GM21786 (cell line): Measurements from ENCODE around the gene CDHR1.
"Not testable (repeated sequence)": the region's sequence is repeated elsewhere in the genome, so short reads cannot be mapped to it uniquely, and the experiment has no call there.

Experiments
- ATAC-seq: cut with Tn5 transposase; IDR thresholded peaks from one replicate; pipeline ENCODE4 v1.9.1; 2021; ENCODE audit not compliant: unreplicated experiment

The CDHR1 gene

DNA sequence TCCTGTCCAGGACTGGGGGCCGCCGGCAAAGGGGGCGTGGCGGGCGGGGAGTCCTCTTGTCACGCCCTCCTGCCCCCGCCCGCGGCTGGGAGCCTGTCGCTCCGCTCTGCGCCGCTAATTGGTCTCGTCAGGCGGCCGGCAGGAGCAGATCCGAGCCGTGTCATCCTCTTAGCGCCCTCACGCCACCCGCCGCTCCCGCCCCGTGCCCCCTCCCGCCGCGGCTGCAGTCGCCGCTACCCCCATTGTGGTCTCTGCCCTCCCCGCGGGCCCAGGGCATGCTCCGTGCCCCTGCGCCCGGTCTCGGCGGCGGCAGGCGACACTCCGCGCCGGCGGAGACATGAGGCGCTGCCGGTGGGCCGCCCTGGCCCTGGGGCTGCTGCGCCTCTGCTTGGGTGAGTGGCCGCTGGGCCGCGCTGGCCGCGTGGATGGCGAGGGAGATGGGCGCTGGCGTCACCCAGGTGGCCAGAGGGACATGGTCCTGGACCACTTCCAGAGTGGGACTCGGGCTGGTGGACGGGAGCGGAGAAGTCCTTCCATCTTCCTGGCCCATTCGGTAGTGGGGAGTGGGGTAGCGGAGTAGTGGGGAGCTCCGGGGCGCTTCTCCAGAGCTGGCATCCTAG is at the start of gene CDHR1:
Gene CDHR1, plus strand, starts transcription at position 114 of the 620 bp plus-strand sequence. Its CDS starts 224 bp downstream, at position 338.
- peak; percentile 75 for ATAC-seq

DNA sequence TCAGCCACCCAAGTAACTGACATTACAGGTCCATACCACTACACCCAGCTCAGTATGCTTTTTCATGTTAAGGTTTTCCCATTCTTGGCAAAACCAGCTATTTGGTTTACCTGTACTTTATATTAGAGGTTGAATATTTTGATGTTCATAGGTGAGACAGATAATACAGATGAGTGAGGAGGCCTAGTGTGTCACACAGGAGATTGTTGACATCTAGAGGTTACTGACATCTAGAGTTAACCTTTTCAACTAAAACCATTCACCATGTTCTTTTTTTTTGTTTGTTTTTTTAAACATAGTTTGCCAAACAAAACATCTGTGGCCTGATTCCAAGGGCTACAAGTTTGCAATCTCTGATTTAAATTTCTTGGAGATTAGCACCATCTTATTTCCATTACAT is 47.0 kb upstream of the CDHR1 start:
- ATAC-seq = no peak

DNA sequence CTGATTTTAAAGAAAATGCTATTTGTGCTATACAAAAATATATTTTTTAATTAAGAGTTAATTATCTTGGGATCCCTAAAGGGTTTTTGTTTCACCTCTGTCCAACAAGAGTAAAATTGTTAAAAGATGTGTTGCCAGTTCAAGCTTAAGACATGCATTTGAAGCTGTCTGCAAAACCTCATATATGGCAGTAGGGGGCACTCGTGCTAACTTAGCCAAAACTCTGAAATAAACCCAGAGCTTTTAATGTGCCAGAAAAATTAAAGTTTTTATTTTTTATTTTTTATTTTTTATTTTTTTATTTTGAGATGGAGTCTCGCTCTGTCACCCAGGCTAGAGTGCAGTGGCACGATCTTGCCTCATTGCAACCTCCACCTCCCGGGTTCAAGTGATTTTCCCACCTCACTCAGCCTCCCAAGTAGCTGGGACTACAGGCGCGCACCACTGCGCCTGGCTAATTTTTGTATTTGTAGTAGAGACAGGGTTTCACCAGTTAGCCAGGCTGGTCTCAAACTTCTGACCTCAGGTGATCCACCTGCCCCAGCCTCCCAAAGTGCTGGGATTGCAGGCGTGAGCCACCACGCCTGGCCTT is 46.2 kb upstream of the CDHR1 start:
- ATAC-seq = peak; percentile 73

DNA sequence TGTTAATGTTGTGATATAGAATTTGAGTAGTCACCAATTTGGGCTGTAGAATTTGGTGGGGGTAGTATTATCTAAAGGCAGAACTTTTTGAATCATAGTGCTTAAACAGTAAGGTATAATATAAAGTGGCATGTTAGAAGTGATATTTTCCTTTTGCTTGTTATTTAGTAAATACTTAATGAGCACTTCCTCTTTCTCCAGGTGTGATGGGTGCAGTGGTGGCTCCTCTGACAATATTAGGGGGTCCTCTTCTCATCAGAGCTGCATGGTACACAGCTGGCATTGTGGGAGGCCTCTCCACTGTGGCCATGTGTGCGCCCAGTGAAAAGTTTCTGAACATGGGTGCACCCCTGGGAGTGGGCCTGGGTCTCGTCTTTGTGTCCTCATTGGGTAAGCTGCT is 44.5 kb upstream of the CDHR1 start:
- no peak for ATAC-seq

DNA sequence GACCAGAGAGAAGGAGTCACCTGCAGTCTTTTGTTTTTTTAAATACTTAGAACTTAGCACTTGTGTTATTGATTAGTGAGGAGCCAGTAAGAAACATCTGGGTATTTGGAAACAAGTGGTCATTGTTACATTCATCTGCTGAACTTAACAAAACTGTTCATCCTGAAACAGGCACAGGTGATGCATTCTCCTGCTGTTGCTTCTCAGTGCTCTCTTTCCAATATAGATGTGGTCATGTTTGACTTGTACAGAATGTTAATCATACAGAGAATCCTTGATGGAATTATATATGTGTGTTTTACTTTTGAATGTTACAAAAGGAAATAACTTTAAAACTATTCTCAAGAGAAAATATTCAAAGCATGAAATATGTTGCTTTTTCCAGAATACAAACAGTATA is 41.6 kb upstream of the CDHR1 start:
- ATAC-seq = no peak

DNA sequence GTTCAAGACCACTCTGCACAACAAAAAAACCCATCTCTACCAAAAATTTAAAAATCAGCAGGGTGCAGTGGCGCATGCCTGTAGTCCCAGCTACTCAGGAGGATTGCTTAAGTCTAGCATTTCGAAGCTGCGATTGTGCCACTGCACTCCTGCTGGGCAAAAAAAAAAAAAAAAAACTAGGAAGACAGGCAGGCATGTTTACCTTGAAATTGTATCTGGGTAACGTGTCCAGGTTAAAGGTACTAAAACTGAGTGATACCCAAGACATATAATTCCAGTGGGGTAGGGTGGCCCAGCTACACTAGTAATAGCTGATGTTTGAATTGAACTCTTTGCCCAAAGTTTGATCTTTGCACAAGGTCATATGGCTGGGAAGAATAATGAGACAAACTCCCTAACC is 38.8 kb upstream of the CDHR1 start:
- no peak for ATAC-seq

DNA sequence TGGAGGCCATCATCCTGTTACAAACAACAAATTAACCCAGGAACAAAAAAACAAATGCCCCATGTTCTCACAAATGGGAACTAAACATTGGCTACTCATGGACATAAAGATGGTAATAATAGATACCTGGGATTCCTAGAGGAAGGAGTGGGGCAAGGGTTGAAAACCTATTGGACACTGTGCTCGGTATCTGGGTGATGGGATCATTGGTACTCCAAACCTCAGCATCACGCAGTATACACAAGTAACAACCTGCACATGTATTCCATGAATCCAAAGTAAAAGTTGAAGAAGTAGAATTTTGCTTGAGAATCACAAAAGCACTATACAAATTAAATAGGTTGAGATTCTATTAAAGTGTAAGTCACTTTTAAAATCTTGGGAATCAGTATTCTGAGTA is 38.3 kb upstream of the CDHR1 start:
- no peak for ATAC-seq

DNA sequence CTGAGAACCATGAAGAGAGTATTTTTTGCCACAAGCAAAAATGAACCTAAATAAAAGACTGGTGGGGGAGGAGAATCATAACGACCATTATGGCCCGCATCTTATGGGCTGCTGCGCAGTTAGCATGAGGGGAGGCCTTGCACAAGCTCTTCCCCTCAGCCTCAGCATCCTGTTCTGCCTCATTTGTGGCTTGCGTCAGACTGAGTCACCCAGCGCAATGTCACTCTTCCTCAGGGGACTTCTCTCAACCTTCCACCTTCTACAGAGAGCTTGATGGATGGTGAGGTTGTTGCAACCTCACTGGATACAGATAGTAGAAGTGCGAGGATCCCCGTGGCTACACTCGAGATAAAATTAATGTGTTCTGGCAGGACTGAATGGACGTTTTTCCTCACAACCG is 37.6 kb upstream of the CDHR1 start:
- peak; percentile 64 for ATAC-seq

DNA sequence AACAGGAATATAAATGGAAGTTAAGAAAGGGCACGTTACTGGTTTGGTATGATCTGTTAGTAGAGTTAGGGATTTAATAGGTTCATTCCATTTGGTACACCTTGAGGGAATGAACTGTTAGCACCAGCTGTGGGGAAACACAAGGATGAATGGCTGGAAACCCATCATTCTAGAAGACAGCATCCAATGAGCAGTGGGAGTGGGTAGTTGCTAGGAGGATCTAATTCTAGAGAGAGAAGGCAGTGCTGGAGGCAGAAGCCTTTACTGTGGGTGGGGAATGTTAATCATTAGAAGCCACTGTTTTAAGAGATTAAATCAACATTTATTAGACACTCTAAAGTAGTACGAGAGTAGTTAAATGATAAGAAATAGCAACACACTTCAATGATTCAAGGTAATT is 36.3 kb upstream of the CDHR1 start:
- no peak for ATAC-seq

DNA sequence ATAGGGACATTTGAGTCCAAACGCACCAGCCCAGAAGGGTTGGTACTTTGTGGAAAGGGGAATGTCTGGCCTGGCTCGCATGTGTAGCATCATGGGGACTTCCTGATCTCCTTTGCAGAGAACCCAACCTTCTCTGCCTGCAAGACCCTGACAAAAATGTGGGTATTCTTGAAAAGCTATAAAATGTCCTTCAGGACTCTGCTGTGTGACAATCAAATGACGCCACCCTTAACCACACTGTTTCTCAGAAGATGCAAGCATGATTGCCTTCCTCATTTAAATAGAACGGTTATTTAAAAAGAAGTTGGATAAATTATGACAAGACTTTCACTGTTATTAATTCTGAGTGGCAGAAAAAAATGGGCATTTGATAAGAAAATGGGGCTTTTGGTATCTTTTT is 35.8 kb upstream of the CDHR1 start:
- ATAC-seq = no peak

DNA sequence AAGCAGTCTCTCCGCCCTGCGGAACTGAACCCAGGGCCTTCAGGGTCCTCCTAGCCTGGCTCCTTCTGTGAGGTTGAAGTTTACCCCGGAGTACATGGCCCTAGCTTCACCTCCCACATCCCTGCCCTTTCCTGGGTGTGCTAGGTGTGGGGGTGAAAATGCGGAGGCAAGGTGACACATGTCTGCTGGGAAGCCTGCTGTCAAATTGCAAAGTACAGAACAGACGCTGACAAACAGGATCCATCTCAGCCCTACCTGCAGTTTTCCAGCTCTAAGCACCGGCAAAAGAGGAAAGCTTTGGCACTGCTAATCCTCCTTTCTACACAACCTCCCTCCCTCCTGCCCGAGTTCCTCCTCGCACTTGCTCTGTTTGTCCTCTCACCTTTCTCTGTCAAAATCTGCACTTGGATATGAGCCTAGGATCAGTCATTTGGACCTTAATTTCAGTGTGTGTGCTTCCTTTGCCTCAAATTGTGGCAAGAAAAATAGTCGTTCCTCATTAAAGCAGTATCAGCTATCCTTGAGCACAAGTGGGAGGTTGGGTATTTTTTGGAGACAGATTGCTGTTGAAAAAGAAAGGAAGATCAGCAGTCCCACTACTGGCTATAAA is 35.2 kb upstream of the CDHR1 start:
- ATAC-seq = no peak

DNA sequence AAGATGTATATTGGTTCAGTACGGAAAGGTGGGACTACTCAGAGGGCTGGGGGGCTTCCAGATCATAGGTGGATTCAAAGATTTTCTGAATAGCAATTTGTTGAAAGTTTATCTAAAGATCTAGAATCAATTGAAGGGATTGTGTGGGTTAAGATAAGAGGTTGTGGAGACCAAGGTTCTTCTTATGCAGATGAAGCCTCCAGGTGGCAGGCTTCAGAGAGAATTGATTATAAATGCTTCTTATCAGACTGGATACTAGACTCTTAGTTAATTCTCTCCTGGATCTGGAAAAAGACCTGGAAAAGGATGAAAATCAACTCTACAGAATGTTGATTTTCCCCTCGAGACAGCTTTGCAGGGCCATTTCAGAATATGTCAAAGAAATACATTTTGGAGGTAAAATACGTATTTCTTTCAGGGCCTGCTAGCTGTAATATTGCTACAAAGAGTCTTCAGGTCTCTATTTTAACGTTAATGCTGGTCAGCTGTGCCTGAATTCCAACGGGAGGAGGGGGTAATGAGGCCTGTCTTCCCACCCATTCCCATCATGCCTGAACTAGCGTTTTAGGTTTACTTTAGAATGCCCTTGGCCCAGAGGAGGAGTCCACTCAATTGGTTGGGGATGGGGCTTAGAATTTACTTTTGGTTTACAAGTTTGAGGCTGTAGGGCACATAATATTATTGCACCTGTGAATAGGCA is 33.5 kb upstream of the CDHR1 start:
- ATAC-seq = no peak

DNA sequence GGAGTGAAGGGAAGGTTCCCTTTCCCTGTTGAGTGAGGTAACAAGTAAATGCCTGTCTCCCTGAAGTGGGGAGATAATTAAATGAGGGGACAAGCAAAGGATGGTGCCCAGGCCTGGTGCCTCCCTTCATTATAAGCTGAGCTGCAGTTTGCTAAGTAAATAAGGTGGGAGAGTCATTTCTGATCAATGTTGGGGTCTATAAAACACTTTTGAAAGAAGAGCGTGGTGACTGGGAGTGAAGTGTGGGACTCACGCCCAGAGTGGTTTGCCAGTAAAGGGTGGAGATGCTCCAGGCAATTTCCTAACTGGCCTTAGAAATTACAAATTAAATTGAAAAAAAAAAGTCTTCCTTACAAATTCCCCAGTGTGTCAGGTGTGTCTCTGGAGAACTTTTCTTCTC is 30.3 kb upstream of the CDHR1 start:
- no peak for ATAC-seq

DNA sequence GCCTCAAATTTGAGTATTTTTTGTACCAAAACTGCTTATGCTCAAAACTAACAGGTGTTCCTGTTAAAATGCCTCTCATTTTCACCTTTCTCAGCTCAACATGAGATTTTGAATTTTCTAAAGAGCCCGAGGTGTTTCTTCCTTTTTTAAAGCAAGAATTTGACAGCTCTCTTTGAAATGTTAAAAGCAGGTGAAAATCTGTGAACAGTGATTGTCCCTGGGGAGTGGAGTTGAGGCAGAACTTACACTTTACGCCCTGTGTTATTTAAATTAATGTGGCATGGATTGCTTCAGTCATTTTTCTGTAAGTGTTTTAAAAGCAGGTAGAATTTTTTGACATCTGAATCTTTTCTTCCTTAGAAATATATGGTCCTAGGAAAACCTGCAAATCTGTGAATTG is 29.9 kb upstream of the CDHR1 start:
- ATAC-seq = no peak

DNA sequence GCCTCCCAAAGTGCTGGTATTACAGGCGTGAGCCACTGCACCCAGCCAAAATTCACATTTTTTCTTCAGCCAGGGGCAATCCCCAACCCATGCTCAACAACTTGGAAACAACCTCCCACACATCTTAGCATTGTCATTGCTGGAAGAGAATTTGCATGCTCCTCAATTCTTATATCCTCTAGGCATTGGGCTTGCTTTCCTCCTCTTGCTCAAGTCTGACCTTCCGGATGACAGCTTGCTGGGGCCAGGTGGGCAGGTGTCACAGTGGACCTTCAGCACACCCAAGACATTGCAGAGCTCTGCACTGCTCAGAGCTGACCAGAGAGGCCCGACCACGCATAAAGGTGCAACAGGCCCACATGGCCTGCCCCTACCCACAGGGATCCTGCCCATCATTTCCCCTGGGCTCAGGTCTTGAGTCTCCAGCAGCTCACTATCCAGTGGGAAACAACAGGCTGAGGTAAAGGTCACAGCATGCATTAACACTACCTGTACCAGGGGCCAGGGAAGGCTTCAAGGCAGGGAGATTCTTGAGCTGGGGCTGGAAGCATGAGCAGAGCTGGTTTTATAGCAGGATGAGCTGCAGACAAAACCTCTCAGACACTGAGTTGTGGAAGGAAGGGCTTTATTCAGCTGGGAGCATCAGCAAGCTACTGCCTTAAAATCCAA is 27.6 kb upstream of the CDHR1 start:
- ATAC-seq = peak; percentile 49

DNA sequence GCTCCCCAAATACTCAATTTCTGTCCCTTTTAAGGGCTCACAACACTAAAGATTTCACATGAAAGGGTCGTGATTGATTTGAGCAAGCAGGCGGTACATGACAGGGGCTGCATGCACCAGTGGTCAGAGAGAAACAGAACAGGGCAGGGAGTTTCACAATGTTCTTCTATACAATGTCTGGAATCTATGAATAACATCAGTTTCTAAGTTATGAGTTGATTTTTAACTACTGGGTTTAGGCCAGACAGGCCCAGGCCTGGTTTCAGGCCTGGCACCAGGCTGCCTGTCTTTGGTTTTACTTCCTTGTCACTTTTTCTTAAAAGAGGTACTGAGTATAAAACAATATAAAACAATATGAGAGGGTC is 27.1 kb upstream of the CDHR1 start:
- not testable (repeated sequence) for ATAC-seq

DNA sequence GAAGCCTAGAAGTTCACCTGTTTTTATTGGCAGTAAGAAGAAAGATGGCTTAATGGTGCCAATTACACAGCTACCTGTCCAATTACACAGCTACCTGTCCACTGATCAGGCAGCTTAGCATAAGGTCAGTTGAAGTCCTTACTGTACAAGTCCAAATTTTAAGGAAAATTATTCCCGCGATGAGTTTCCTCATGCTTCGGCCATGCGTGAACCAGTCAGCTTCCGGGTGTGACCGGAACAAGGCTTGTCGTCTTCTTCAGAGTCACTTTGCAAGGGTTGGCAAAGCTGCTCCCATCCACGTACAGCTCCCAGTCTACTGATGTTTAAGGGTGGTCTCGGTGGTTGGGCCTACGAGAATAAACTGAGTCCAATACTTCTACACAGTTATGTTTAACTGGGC is 26.0 kb upstream of the CDHR1 start:
- not testable (repeated sequence) for ATAC-seq

DNA sequence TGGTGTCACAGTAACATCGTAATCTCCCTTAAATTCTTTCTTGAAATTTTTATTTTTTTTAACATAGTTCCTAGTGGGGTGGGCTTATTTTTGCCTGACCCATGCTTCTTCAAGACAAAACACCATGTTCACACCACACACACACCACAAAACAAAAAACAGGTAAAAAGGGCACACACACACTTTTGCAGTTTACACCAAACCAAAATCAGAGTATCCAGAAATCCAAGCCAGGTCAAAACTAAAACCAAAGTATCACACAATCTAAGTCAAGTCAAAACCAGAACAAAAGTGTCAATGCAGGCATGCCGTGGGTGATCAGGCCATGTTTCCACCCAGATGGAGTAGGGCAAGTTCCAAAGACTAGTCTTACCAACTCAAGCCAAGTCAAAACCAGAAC is 23.1 kb upstream of the CDHR1 start:
- ATAC-seq = not testable (repeated sequence)

DNA sequence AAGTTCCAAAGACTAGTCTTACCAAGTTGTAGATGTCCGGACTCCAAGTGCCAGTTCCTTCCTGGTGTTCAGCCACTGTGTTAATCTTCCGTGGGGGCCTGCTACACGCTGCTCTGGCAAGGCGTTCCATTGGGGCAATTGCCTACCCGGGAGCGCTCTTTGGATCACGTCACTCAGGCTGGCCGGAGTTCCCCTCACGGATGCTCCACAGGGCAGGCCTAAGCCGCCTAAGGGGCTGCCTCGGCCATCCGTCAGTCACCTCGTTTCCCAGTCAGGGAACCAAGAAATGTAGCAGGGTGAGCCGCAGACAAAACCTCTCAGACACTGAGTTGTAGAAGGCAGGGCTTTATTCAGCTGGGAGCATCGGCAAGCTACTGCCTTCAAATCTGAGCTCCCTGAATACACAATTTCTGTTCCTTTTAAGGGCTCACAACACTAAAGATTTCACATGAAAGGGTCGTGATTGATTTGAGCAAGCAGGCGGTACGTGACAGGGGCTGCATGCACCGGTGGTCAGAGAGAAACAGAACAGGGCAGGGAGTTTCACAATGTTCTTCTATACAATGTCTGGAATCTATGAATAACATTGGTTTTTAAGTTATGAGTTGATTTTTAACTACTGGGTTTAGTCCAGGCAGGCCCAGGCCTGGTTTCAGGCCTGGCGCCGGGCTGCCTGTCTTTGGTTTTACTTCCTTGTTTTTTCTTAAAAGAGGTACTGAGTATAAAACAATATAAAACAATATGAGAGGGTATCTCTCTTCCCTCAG is 22.5 kb upstream of the CDHR1 start:
- ATAC-seq = peak; percentile 19

DNA sequence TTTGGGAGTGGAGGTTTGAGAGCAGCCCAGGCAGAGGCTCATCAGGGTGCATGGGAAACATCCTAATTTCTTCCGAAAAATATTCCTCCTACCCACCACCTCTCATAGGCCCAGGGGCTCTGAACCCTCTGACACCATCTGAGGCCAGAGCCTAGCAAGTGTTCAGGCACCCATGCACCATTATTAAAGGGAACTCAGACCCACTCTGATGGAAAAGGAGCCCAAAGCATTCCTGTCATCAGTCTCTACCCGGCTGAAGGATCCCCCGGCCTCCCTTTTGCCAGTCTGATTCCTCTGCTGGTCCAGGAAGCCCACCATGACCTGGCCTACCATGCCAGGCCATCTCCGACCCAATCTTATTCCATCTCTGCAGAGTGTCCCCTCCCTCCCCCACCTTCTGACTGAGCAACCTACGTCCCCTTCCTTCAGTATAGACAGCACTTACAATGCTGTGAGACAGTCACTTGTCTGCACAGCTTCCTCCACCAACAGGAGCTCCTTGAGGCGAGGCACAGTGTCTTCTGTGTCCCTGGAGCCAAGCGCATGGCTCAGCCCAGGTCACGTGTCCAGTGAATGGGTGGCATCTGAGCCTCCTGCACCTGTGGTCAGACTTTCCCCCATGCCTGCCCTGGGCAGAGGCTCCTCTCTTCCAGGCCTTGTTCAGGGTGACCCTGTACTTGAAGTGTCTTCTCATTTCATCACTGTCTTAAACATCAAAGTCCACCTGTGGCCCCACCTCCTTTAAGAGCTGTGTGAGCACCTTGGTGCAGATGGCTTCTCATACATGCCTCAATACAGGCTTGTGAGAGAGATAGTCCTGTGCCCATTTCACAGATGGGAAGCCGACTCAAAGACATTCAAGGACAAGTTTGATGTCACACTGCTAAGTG is 21.6 kb upstream of the CDHR1 start:
- ATAC-seq = peak; percentile 45
